ENCODE data around the gene MRPL20. TPM values are rescaled to one million over a fixed set of nuclear protein-coding genes. Genes with fewer than 3 reads are reported as not detected.

Gene MRPL20
- total RNA-seq, 1 donor = 104 TPM

- H3K4me3 ChIP-seq (ENCODE audit: low read depth, low read length) = no peak overlapping the region
- DNase-seq (ENCODE audit: low read depth) = no peak
- no peak for TF ChIP-seq CTCF (IDR thresholded peaks at IDR 0.05; ENCODE audit: insufficient read depth, low read length)
These were observed 39.8 kb downstream of the MRPL20 start for GRCh38 chr1:1367315-1367714.

GRCh38 chr1:1366699-1367066 lies 40.4 kb downstream of the MRPL20 start:
- H3K4me3 ChIP-seq (ENCODE audit: low read depth, low read length) = no peak overlapping the region
- no peak for TF ChIP-seq CTCF (IDR thresholded peaks at IDR 0.05; ENCODE audit: insufficient read depth, low read length)
- DNase-seq (ENCODE audit: low read depth) = no peak

GRCh38 chr1:1365875-1366698 lies 41.0 kb downstream of the MRPL20 start:
- H3K4me3 ChIP-seq (ENCODE audit: low read depth, low read length) = no peak overlapping the region
- DNase-seq (ENCODE audit: low read depth) = no peak
- TF ChIP-seq CTCF (IDR thresholded peaks at IDR 0.05; ENCODE audit: insufficient read depth, low read length) = no peak

- no peak overlapping the region for H3K4me3 ChIP-seq (ENCODE audit: low read depth, low read length)
- no peak for DNase-seq (ENCODE audit: low read depth)
- no peak for TF ChIP-seq CTCF (IDR thresholded peaks at IDR 0.05; ENCODE audit: insufficient read depth, low read length)
These were observed 42.8 kb downstream of the MRPL20 start for GRCh38 chr1:1364266-1364665.

- peak; percentile 37 for TF ChIP-seq CTCF (IDR thresholded peaks at IDR 0.05; ENCODE audit: insufficient read depth, low read length)
- H3K4me3 ChIP-seq (ENCODE audit: low read depth, low read length) = peak overlapping the region; percentile 25
- peak; percentile 86 for DNase-seq (ENCODE audit: low read depth)
These were observed 45.1 kb downstream of the MRPL20 start for GRCh38 chr1:1361982-1362423.

GRCh38 chr1:1361233-1361981 lies 45.7 kb downstream of the MRPL20 start:
- no peak for TF ChIP-seq CTCF (IDR thresholded peaks at IDR 0.05; ENCODE audit: insufficient read depth, low read length)
- DNase-seq (ENCODE audit: low read depth) = no peak
- peak overlapping the region; percentile 25 for H3K4me3 ChIP-seq (ENCODE audit: low read depth, low read length)
